Measurements from ENCODE around the gene SNX1.

DNA sequence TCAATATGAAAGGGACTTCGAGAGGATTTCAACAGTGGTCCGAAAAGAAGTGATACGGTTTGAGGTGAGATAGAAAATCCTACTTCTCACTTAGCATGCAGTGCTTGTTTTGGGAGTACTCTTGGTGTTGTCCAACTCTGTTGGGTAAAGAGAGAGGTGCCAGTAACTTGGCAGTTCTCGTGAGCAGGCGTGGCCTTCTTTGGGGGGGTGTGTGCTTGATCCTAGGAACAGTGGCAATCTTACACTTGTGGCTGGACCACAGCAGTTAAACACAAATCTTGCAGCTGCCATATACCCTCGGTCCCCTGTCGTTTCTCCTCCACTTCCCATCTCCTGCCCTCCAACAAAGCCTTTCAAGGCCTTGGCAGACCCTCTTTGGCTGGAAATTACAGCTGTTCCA, 40.6 kb downstream of the SNX1 start:
- TF ChIP-seq EP300 (conservative IDR thresholded peaks at IDR 0.05; ENCODE audit: poor library complexity, severe bottlenecking) (no peak), EZH2 (IDR thresholded peaks at IDR 0.05; ENCODE audit: borderline replicate concordance, insufficient read depth, low read length, poor library complexity, severe bottlenecking) (no peak), MXI1 (conservative IDR thresholded peaks at IDR 0.05; ENCODE audit: poor library complexity, severe bottlenecking) (no peak), POLR2AphosphoS5 (IDR thresholded peaks at IDR 0.05) (no peak), SMC3 (conservative IDR thresholded peaks at IDR 0.05; ENCODE audit: poor library complexity) (no peak)
- TF ChIP-seq, protein P1, sequence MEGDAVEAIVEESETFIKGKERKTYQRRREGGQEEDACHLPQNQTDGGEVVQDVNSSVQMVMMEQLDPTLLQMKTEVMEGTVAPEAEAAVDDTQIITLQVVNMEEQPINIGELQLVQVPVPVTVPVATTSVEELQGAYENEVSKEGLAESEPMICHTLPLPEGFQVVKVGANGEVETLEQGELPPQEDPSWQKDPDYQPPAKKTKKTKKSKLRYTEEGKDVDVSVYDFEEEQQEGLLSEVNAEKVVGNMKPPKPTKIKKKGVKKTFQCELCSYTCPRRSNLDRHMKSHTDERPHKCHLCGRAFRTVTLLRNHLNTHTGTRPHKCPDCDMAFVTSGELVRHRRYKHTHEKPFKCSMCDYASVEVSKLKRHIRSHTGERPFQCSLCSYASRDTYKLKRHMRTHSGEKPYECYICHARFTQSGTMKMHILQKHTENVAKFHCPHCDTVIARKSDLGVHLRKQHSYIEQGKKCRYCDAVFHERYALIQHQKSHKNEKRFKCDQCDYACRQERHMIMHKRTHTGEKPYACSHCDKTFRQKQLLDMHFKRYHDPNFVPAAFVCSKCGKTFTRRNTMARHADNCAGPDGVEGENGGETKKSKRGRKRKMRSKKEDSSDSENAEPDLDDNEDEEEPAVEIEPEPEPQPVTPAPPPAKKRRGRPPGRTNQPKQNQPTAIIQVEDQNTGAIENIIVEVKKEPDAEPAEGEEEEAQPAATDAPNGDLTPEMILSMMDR (IDR thresholded peaks at IDR 0.05; ENCODE audit: poor library complexity, severe bottlenecking), result no peak
- TF ChIP-seq, protein P2, sequence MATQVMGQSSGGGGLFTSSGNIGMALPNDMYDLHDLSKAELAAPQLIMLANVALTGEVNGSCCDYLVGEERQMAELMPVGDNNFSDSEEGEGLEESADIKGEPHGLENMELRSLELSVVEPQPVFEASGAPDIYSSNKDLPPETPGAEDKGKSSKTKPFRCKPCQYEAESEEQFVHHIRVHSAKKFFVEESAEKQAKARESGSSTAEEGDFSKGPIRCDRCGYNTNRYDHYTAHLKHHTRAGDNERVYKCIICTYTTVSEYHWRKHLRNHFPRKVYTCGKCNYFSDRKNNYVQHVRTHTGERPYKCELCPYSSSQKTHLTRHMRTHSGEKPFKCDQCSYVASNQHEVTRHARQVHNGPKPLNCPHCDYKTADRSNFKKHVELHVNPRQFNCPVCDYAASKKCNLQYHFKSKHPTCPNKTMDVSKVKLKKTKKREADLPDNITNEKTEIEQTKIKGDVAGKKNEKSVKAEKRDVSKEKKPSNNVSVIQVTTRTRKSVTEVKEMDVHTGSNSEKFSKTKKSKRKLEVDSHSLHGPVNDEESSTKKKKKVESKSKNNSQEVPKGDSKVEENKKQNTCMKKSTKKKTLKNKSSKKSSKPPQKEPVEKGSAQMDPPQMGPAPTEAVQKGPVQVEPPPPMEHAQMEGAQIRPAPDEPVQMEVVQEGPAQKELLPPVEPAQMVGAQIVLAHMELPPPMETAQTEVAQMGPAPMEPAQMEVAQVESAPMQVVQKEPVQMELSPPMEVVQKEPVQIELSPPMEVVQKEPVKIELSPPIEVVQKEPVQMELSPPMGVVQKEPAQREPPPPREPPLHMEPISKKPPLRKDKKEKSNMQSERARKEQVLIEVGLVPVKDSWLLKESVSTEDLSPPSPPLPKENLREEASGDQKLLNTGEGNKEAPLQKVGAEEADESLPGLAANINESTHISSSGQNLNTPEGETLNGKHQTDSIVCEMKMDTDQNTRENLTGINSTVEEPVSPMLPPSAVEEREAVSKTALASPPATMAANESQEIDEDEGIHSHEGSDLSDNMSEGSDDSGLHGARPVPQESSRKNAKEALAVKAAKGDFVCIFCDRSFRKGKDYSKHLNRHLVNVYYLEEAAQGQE (IDR thresholded peaks at IDR 0.05; ENCODE audit: borderline replicate concordance), result no peak
